ENCODE results near the gene GET3.
"Not testable (repeated sequence)": the region's sequence is repeated elsewhere in the genome, so short reads cannot be mapped to it uniquely, and the experiment has no call there.

GET3 gene

DNA sequence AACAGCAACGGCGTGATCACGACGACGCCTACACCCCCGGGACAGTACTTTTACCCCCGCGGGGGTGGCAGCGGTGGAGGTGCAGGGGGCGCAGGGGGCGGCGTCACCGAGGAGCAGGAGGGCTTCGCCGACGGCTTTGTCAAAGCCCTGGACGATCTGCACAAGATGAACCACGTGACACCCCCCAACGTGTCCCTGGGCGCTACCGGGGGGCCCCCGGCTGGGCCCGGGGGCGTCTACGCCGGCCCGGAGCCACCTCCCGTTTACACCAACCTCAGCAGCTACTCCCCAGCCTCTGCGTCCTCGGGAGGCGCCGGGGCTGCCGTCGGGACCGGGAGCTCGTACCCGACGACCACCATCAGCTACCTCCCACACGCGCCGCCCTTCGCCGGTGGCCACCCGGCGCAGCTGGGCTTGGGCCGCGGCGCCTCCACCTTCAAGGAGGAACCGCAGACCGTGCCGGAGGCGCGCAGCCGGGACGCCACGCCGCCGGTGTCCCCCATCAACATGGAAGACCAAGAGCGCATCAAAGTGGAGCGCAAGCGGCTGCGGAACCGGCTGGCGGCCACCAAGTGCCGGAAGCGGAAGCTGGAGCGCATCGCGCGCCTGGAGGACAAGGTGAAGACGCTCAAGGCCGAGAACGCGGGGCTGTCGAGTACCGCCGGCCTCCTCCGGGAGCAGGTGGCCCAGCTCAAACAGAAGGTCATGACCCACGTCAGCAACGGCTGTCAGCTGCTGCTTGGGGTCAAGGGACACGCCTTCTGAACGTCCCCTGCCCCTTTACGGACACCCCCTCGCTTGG lies 55.0 kb downstream of the GET3 start:
- peak overlapping the region; percentile 98 for H3K27ac Mint-ChIP-seq
- peak overlapping the region; percentile 95 for H3K4me3 Mint-ChIP-seq
- no peaks in the 10 kb centered on the region for H3K27me3 Mint-ChIP-seq (ENCODE audit: low read depth)
- H3K9me3 Mint-ChIP-seq = no peaks in the 10 kb centered on the region
- peaks cover 13% of the 10 kb centered on the region for H3K36me3 Mint-ChIP-seq (ENCODE audit: low read depth)
- peak; percentile 76 for DNase-seq (ENCODE audit: low spot score)
- peaks cover 38% of the 10 kb centered on the region for H3K4me1 Mint-ChIP-seq (ENCODE audit: low read depth)

DNA sequence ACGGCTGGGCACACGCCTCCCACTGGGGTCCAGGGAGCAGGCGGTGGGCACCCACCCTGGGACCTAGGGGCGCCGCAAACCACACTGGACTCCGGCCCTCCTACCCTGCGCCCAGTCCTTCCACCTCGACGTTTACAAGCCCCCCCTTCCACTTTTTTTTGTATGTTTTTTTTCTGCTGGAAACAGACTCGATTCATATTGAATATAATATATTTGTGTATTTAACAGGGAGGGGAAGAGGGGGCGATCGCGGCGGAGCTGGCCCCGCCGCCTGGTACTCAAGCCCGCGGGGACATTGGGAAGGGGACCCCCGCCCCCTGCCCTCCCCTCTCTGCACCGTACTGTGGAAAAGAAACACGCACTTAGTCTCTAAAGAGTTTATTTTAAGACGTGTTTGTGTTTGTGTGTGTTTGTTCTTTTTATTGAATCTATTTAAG lies 55.6 kb downstream of the GET3 start:
- H3K36me3 Mint-ChIP-seq (ENCODE audit: low read depth) = peaks cover 13% of the 10 kb centered on the region
- peak overlapping the region; percentile 98 for H3K27ac Mint-ChIP-seq
- no peaks in the 10 kb centered on the region for H3K27me3 Mint-ChIP-seq (ENCODE audit: low read depth)
- peak overlapping the region; percentile 95 for H3K4me3 Mint-ChIP-seq
- no peak for DNase-seq (ENCODE audit: low spot score)
- peaks cover 38% of the 10 kb centered on the region for H3K4me1 Mint-ChIP-seq (ENCODE audit: low read depth)
- no peaks in the 10 kb centered on the region for H3K9me3 Mint-ChIP-seq

DNA sequence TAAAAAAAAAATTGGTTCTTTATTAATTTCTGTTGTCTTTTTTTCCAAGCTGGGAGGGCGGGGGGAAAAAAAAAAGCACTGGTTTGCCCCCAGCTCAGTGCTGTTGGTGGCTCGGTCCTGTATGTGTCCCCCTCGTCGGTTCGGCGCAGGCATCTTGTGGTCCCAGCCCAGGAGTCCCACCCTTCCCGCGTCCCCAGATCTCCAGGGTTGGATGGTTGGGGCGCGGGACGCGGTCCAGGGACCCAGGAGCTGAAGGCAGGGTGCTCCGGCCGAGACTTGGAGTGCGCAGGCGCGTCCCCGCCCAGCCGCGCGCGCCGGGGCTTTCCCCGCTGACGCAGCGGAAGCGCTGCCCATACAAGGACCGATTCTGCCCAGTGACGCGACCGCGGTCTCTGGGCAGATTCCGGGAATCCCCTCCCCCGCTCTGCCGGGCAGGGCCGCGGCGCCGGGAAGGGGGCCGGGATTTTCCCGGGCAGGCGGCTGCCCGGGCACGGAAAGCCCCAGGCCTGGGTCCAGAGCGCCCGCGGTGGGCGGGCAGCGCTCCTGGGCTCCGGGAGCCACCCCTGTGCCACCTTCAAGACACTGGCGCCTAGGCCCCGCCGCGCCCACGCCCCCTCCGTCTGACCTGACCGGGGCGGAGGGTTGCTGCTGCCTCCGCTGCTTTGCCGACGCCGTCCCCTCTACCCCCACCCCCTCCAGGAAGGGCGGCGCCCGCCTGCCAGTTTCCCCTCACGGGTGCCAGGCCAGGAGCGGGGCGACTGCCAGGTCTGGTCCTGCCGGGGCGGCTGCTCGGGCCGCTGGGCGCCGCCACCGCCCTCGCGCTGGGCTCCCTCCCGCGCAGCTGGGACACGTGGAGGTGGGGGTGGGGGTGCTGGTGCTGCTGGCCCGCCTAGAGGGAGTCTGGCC lies 56.2 kb downstream of the GET3 start:
- peaks cover 34% of the 10 kb centered on the region for H3K4me1 Mint-ChIP-seq (ENCODE audit: low read depth)
- no peaks in the 10 kb centered on the region for H3K9me3 Mint-ChIP-seq
- peak; percentile 95 for DNase-seq (ENCODE audit: low spot score)
- peaks cover 13% of the 10 kb centered on the region for H3K36me3 Mint-ChIP-seq (ENCODE audit: low read depth)
- H3K4me3 Mint-ChIP-seq = peak overlapping the region; percentile 95
- no peaks in the 10 kb centered on the region for H3K27me3 Mint-ChIP-seq (ENCODE audit: low read depth)
- H3K27ac Mint-ChIP-seq = peak overlapping the region; percentile 98

DNA sequence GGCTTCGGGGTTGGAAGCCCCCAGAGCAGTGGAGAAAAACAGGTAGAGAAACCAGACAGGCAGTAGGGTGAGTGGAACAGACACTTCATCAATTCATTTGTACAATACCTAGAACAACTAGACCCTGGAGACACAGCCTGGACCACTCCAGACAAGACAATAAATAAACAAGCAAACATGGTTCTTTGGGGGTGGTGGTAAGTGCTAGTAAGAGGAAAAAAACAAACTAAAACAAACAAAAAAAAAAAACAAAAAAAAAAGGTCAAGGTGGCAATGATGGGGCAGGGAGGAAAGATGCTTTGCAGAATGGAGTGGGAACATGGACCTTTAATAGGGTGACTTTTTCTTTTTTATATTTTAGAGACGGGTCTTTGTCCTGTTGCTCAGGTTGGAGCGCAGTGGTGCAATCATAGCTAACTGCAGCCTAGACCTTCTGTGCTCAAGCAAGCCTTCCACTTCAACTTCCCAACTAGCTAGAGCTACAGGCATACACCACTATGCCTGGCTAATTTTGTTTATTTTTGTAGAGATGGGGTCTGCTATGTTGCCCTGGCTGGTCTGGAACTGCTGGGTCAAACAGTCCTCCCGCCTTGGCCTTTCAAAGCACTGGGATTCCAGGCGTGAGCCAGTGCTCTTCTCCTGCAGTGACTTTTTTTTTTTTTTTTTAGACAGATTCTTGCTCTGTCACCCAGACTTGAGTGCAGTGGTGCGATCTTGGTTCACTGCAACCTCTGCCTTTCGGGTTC lies 57.1 kb downstream of the GET3 start:
- Mint-ChIP-seq H3K27ac (peak overlapping the region; percentile 94), H3K9me3 (no peaks in the 10 kb centered on the region), H3K4me3 (peak overlapping the region; percentile 79), H3K4me1 (ENCODE audit: low read depth) (peaks cover 29% of the 10 kb centered on the region), H3K36me3 (ENCODE audit: low read depth) (peaks cover 15% of the 10 kb centered on the region), H3K27me3 (ENCODE audit: low read depth) (no peaks in the 10 kb centered on the region)
- no peak for DNase-seq (ENCODE audit: low spot score)

DNA sequence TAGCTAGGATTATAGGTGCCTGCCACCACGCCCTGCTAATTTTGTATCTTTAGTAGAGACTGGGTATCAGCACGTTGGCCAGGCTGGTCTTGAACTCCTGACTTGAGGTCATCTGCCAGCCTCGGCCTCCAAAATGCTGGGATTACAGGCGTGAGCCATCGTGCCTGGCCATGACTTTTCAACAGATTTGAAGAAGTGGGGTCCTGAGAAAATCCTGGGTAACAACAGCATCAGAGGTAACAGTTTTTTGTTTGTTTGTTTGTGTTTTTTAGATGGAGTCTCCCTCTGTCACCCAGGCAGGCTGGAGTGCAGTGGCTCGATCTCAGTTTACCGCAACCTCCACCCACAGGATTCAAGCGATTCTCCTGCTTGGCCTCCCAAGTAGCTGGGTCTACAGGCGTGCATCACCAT lies 57.7 kb downstream of the GET3 start:
- peaks cover 31% of the 10 kb centered on the region for H3K4me1 Mint-ChIP-seq (ENCODE audit: low read depth)
- DNase-seq (ENCODE audit: low spot score) = no peak
- H3K4me3 Mint-ChIP-seq = peak overlapping the region; percentile 79
- no peaks in the 10 kb centered on the region for H3K9me3 Mint-ChIP-seq
- H3K27ac Mint-ChIP-seq = no peak overlapping the region
- peaks cover 15% of the 10 kb centered on the region for H3K36me3 Mint-ChIP-seq (ENCODE audit: low read depth)
- no peaks in the 10 kb centered on the region for H3K27me3 Mint-ChIP-seq (ENCODE audit: low read depth)

DNA sequence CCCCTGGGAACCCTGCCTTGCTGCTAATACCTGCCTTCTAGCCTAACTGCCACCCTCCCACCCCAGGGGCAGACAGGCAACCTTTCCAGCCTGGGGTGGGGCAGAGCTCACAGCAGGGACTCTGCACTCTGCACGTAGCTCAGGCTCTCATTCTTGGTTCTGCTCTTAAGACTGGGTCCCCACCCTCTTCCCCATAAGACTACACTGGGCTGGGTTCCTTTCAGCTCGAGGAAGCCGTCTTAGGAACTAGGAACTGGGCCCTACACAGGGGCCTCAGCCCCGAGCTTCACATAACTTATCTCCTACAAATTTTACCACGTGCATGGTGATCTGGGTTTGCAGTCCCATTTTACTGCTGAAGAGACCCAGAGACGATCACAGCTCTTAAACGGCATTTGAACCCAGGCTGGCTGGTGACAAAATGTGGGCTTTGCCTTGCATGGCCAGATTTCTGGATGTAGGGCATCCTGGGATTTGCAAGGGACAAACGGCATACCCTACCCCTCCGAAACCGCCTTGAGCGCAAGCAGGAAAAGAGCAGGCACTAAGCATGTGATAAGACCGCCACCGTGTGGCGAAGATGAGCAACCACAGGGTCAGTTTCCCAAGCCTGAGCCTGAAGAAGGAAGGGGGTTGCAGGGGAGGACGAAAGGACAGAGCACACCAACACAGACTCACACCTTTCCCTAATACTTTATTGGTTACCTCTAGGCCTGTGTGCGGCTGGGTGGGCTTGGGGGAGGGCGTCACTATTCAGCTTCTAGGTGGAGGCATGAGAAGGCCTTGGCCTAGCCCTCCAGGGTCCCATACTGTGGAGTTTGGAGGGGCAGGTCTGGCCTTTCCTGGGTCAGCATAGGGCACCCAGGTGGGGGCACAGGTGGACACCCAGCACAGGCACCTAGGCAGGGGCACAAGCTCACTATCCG lies 59.1 kb downstream of the GET3 start:
- peaks cover 28% of the 10 kb centered on the region for H3K4me1 Mint-ChIP-seq (ENCODE audit: low read depth)
- peak; percentile 73 for DNase-seq (ENCODE audit: low spot score)
- peak overlapping the region; percentile 84 for H3K4me3 Mint-ChIP-seq
- no peaks in the 10 kb centered on the region for H3K27me3 Mint-ChIP-seq (ENCODE audit: low read depth)
- H3K27ac Mint-ChIP-seq = peak overlapping the region; percentile 84
- no peaks in the 10 kb centered on the region for H3K9me3 Mint-ChIP-seq
- peaks cover 21% of the 10 kb centered on the region for H3K36me3 Mint-ChIP-seq (ENCODE audit: low read depth)

DNA sequence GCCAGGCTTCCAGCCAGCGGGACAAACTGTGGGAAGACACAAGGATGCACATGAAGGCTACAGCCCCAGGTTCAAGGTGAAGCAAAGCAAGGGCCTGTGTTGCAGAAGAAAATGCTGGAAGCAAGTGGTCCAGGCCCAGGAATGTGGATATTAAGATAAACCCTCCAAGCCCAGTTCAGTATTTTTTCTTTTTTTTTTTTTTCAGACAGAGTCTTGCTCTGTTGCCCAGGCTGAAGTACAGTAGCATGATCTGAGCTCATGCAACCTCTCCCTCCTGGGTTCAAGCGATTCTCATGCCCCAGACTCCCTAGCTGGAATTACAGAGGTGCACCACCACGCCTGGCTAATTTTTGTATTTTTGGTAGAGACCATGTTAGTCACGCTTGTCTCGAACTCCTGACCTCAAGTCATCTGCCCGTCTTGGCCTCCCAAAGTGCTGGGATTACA lies 59.9 kb downstream of the GET3 start:
- Mint-ChIP-seq H3K9me3 (no peaks in the 10 kb centered on the region), H3K27me3 (ENCODE audit: low read depth) (no peaks in the 10 kb centered on the region), H3K27ac (no peak overlapping the region), H3K36me3 (ENCODE audit: low read depth) (peaks cover 21% of the 10 kb centered on the region), H3K4me1 (ENCODE audit: low read depth) (peaks cover 29% of the 10 kb centered on the region), H3K4me3 (no peak overlapping the region)
- DNase-seq (ENCODE audit: low spot score) = no peak

DNA sequence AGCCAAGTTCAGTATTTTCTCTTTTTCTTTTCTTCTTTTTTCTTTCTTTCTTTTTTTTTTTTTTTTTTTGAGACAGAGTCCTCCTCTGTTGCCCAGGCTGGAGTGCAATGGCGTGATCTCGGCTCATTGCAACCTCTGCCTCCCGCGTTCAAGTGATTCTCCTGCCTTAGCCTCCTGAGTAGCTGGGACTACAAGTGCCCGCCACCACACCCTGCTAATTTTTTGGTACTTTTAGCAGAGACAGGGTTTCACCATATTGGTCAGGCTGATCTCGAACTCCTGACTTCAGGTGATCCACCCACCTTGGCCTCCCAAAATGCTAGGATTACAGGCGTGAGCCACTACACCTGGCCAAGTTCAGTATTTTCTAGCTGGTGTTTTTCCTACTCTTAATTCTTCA lies 60.3 kb downstream of the GET3 start:
- not testable (repeated sequence) for H3K9me3 Mint-ChIP-seq; DNase-seq (ENCODE audit: low spot score); H3K27ac Mint-ChIP-seq; H3K4me3 Mint-ChIP-seq; H3K27me3 Mint-ChIP-seq (ENCODE audit: low read depth)
- Mint-ChIP-seq H3K4me1 (ENCODE audit: low read depth) (peaks cover 33% of the 10 kb centered on the region), H3K36me3 (ENCODE audit: low read depth) (peaks cover 17% of the 10 kb centered on the region)

Measured in T-helper 2 cell treated with Interferon-gamma antibody and Interleukin-4, amounts not matched to agents 5 μg/mL and 100 μg/mL, for 36 hours (primary cell).